Measurements from ENCODE around the gene OR5K1. TPM values are rescaled to one million over a fixed set of nuclear protein-coding genes. Genes with fewer than 3 reads are reported as not detected.

OR5K1 gene
- polyA plus RNA-seq (2012; ENCODE audit: insufficient read depth, insufficient read length, low read depth), result 0.42 TPM

GRCh38 chr3:98462901-98463300 lies at the start of gene OR5K1:
Gene OR5K1, plus strand, starts transcription at chr3:98463201. Its CDS starts 6,376 bp downstream, at chr3:98469577.
- TF ChIP-seq CTCF (IDR thresholded peaks at IDR 0.05; ENCODE audit: low read depth, low read length), result no peak
- no peaks in the 10 kb centered on the region for H3K27me3 ChIP-seq
- no peaks in the 10 kb centered on the region for H3K9me3 ChIP-seq
- no peaks in the 10 kb centered on the region for H3K4me1 ChIP-seq
- H3K4me3 ChIP-seq (ENCODE audit: low read depth, low read length), result no peak within 1 kb of the TSS
- H3K36me3 ChIP-seq, result no peaks in the 10 kb centered on the region
- no peak for DNase-seq

- no peaks in the 10 kb centered on the region for H3K4me1 ChIP-seq
- H3K36me3 ChIP-seq, result no peaks in the 10 kb centered on the region
- H3K27me3 ChIP-seq, result no peaks in the 10 kb centered on the region
- DNase-seq, result no peak
- no peak overlapping the region for H3K4me3 ChIP-seq (ENCODE audit: low read depth, low read length)
- H3K9me3 ChIP-seq, result no peaks in the 10 kb centered on the region
- TF ChIP-seq CTCF (IDR thresholded peaks at IDR 0.05; ENCODE audit: low read depth, low read length), result no peak
Measured at GRCh38 chr3:98432575-98432974, 30.4 kb upstream of the OR5K1 start.

- TF ChIP-seq CTCF (IDR thresholded peaks at IDR 0.05; ENCODE audit: low read depth, low read length), result no peak
- Histone ChIP-seq H3K36me3 (no peaks in the 10 kb centered on the region), H3K27me3 (no peaks in the 10 kb centered on the region), H3K4me1 (no peaks in the 10 kb centered on the region), H3K9me3 (no peaks in the 10 kb centered on the region), H3K4me3 (ENCODE audit: low read depth, low read length) (no peak overlapping the region)
- DNase-seq, result no peak
Measured at GRCh38 chr3:98433764-98434163, 29.2 kb upstream of the OR5K1 start.

GRCh38 chr3:98434412-98434811 lies 28.6 kb upstream of the OR5K1 start:
- Histone ChIP-seq H3K27me3 (no peaks in the 10 kb centered on the region), H3K36me3 (no peaks in the 10 kb centered on the region), H3K9me3 (no peaks in the 10 kb centered on the region), H3K4me3 (ENCODE audit: low read depth, low read length) (no peak overlapping the region), H3K4me1 (no peaks in the 10 kb centered on the region)
- no peak for DNase-seq
- TF ChIP-seq CTCF (IDR thresholded peaks at IDR 0.05; ENCODE audit: low read depth, low read length), result no peak

GRCh38 chr3:98440283-98440682 lies 22.7 kb upstream of the OR5K1 start:
- no peaks in the 10 kb centered on the region for H3K4me1 ChIP-seq
- no peak overlapping the region for H3K4me3 ChIP-seq (ENCODE audit: low read depth, low read length)
- H3K9me3 ChIP-seq, result no peaks in the 10 kb centered on the region
- no peak for TF ChIP-seq CTCF (IDR thresholded peaks at IDR 0.05; ENCODE audit: low read depth, low read length)
- H3K27me3 ChIP-seq, result peaks cover 5% of the 10 kb centered on the region; the same call in 1 of the 2 replicates
- no peak for DNase-seq
- no peaks in the 10 kb centered on the region for H3K36me3 ChIP-seq

- Histone ChIP-seq H3K4me3 (ENCODE audit: low read depth, low read length) (no peak overlapping the region), H3K27me3 (peaks cover 5% of the 10 kb centered on the region), H3K36me3 (no peaks in the 10 kb centered on the region), H3K4me1 (no peaks in the 10 kb centered on the region), H3K9me3 (no peaks in the 10 kb centered on the region)
- no peak for TF ChIP-seq CTCF (IDR thresholded peaks at IDR 0.05; ENCODE audit: low read depth, low read length)
- DNase-seq, result no peak
Measured at GRCh38 chr3:98445949-98446406, 17.0 kb upstream of the OR5K1 start.

Data from BE2C (cell line).